Myometrial cell (primary cell): ENCODE results near the gene AP1G2. TPM values are rescaled to one million over a fixed set of nuclear protein-coding genes. Genes with fewer than 3 reads are reported as not detected.

Experiments
- total RNA-seq: library from RNA; depleted of rRNA; stranded (reverse); fragments of >200 nt; gene quantifications from 2 replicates; pipeline ENCODE4 v1.2.3, GENCODE V29; 2015

The AP1G2 gene, protein sequence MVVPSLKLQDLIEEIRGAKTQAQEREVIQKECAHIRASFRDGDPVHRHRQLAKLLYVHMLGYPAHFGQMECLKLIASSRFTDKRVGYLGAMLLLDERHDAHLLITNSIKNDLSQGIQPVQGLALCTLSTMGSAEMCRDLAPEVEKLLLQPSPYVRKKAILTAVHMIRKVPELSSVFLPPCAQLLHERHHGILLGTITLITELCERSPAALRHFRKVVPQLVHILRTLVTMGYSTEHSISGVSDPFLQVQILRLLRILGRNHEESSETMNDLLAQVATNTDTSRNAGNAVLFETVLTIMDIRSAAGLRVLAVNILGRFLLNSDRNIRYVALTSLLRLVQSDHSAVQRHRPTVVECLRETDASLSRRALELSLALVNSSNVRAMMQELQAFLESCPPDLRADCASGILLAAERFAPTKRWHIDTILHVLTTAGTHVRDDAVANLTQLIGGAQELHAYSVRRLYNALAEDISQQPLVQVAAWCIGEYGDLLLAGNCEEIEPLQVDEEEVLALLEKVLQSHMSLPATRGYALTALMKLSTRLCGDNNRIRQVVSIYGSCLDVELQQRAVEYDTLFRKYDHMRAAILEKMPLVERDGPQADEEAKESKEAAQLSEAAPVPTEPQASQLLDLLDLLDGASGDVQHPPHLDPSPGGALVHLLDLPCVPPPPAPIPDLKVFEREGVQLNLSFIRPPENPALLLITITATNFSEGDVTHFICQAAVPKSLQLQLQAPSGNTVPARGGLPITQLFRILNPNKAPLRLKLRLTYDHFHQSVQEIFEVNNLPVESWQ
- 15.9 and 23.0 TPM in 2 replicates for total RNA-seq

DNA sequence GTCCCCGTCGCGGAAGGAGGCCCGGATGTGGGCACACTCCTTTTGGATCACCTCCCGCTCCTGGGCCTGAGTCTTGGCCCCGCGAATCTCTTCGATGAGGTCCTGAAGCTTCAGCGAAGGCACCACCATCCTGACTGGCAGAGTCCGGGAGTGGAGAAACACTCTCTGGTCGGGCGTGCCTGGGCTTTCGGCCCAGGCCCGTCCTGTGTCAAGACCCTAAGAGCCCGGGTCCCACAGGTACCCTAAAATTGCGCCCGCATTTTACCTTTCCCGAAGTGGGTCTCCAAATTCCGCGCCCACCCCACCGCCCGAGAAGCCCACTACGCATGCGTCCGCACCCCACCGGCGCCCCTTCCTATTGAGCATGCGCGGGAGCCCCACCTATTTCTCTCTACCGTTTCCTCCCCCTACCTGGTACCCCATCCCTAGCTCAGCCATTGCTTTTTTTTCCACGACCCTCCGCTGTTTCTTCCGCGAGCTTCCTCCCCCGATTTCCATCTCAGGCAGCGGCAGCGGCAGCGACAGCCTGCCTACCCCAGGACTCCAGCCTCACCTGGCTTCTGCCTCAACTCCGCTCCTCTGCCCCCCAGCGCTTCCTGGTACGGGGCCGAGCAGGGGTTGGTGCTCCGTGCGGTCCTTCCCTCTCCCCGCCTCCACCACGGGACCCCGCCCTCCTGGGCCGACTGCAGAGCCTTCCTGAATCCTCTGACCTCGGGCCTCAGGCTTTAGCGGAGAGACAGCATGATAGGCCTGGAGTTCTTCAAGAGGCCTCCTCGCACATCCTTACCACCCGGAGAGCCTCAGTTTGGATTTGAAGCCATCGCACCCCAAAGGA, at the start of gene AP1G2:
AP1G2 (minus strand) TSS at position 606 of the 835 bp plus-strand sequence; CDS start at position 129, 477 bp downstream.

DNA sequence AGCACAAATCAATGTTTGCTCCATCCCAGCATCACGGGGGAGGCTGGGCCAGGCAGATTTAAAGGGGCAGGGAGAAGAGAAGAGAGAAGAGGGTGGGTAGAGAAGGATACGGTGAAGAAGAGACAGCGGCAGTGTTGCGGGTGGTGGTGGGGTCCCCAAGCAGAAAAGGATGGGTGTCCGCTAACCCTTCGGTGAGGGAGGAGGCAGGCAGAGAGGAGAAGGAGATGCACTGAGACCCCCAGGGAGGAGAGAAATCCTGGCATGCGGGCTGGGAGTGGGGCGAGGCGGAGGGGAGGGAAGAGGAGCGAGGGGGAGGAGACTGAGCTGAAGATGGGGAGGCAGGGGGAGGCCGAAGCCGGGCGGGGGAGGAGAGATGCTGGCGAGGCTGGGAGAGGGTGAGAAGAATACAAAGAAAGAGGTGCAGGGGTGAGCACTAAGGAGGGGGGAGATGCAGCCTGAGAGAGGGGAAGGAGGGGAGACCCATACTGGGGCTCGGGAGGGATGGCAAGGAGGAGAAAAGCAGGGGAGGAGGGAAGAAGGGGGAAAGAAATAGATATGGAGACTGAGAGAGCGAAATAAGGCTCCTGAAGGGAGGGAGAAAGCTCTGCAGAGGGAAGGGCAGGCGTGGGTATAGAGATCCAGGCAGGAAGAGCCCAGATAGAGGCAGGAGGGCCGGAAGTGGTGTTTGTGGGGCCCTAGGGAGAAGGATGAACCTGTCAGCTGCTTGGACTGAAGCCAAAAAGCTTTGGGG, 11.1 kb upstream of the AP1G2 start, which contains the start of gene JPH4:
JPH4 (minus strand) TSS at position 231 of the 751 bp plus-strand sequence. CDS start 1,337 bp downstream, outside the sequence.

DNA sequence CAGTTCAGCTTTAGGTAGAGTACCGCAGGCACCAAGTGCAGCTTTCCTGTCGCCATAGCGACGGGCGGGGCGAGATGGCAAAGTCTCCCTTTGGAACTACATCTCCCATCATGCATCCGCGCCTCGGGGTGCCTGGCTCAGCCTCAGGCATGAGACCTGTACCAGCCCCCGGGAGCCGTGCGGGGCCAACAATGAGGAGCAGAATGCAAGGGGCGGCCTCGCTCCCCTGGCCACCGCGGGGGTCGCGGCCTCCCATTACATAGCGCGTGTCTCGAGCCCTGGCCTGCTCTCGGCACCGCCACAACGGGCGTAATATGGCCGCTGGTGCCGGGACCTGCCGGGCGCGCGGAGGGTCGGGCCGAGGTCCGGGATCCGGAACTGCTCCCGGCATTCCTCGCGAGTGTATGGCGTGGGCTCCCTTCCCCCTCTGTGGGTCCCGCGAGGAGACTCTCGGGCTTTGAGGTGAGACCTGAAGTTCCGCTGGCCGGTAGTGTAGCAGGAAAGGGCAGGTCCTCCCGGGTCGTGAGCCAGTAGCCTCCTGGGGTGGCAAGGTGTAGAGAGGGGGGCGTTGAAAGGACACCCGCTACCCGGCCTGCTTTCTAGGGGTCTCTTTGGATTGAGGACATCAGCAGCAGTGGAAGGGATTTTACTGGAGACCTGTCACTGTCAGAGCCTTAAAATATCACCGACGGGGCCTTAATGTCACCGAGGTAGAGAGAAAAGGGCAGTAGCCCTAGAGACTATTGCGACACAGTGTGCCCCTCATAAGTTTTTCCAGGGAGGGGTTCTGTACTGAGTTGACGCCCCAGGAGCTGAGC, 11.5 kb downstream of the AP1G2 start, which contains the start of gene THTPA:
THTPA (plus strand) TSS at position 390 of the 818 bp plus-strand sequence. CDS start 487 bp downstream, outside the sequence.

DNA sequence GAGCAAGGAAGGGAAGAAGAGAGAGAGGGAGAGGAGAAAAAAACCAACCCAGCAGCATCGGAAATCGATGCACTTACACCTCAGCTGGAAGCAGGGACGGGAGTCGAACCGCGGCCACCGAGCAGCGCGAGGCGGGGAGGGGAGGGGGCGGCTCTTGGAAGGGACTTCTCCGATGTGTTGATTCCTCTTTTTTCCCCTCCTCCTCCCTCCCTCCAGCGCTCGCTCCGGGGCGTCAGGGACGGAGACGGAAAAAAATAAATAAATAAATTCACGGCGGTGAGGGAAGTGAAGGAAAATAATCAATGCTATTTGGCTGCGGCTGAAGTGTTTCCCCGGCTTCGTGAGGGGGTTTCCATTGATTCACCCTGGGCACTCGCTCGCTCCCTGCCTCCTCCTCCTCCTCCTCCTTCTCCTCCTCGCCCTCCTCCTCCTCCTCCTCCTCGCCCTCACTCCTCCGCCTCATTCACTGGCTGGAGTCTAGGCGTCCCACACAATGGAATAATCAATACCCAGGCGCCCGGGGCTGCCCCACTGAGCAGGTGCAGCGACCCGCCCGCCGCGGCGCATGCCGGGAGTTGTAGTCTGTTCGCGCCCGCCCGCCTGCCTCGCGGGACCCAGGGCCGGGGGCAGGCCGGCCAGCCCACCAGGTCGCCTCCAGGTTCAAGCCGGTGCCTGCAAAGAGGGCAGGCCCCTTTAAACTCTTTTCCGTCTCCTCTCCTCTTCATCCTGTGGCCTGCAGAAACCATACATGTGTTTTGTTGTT, 16.1 kb downstream of the AP1G2 start, which contains the start of gene ZFHX2:
ZFHX2 (minus strand) TSS at position 500 of the 763 bp plus-strand sequence. CDS start 16,440 bp downstream, outside the sequence.

Other genes with a start within 250 kb of the AP1G2 start
- 59.5 and 63.1 TPM in 2 replicates for gene PABPN1, start 246.3 kb downstream of the AP1G2 start, total RNA-seq
- 10.1 and 16.8 TPM in 2 replicates for gene SLC22A17, start 214.9 kb downstream of the AP1G2 start, total RNA-seq
- gene EFS, start 202.6 kb downstream of the AP1G2 start, total RNA-seq: 10.5 and 11.8 TPM in 2 replicates
- not detected in 2 replicates for gene IL25, start 195.0 kb downstream of the AP1G2 start, total RNA-seq
- gene CMTM5, start 190.7 kb downstream of the AP1G2 start, total RNA-seq: not detected in 2 replicates
- gene MYH6, start 159.5 kb downstream of the AP1G2 start, total RNA-seq: not detected in 2 replicates
- gene MYH7, start 132.1 kb downstream of the AP1G2 start, total RNA-seq: not detected in 2 replicates
- gene NGDN, start 98.1 kb downstream of the AP1G2 start, total RNA-seq: 23.4 and 26.8 TPM in 2 replicates
- 1.9 TPM in 1 of 2 replicates, not detected in the other for gene ZFHX2, start 16.0 kb downstream of the AP1G2 start, total RNA-seq
- gene THTPA, start 11.5 kb downstream of the AP1G2 start, total RNA-seq: 10.3 and 22.5 TPM in 2 replicates
- gene JPH4, start 11.0 kb upstream of the AP1G2 start, total RNA-seq: not detected in 2 replicates
- gene DHRS2, start 68.6 kb upstream of the AP1G2 start, total RNA-seq: 0.29 TPM in 1 of 2 replicates, not detected in the other